GM12874 (cell line): ENCODE data around the gene RHBDF1.

ENCODE experiments used
- CTCF ChIP-seq: IDR thresholded peaks from 2 replicates; pipeline ENCODE4 v1.5.1; 2011; ENCODE audit warnings: low read depth, mild to moderate bottlenecking, control low read depth, low read length, moderate library complexity; ENCODE audit not compliant: insufficient read depth

RHBDF1 gene

GRCh38 chr16:101586-101985, 29.2 kb upstream of the RHBDF1 start:
- no peak for TF ChIP-seq CTCF

- no peak for TF ChIP-seq CTCF
Measured at GRCh38 chr16:100989-101388, 28.6 kb upstream of the RHBDF1 start.

DNA sequence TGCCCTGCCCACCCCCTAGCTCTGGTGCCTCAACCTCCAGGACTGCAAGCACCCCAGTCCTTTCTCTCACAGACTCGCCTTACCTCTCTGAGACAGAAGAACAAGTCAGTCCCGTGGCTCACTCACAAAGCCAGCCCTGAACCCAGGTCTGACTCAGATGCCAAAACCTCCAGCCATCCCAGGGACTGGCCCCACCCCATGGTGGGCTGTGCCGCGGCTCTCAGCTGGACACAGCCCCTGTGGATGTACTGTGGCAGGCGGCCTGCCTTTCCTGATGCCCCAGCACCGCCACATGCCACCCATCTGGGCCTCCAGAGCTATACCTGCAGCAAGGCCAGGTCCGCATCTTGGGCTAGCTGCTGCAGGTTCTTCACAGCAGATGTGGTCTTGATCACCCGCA, 25.4 kb upstream of the RHBDF1 start:
- no peak for TF ChIP-seq CTCF

GRCh38 chr16:96935-97381, 24.5 kb upstream of the RHBDF1 start:
- peak; percentile 100 for TF ChIP-seq CTCF

DNA sequence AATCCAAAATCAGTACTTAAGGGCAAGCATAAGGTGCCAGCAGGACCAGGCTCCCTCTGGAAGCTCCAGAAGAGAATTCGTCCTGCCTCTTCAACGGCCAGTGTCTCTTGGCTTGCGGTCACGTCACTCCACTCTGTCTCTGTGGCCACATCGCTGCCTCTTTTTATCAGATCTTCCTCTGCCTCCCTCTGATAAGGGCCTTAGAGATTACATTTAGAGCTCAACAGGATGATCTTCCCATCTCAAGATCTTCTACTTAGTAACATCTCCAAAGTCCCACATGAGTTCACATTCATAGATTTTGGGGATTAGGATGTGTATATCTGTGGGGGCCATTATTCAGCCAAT, 22.5 kb upstream of the RHBDF1 start:
- no peak for TF ChIP-seq CTCF

GRCh38 chr16:92431-93339, 20.3 kb upstream of the RHBDF1 start:
- no peak for TF ChIP-seq CTCF

DNA sequence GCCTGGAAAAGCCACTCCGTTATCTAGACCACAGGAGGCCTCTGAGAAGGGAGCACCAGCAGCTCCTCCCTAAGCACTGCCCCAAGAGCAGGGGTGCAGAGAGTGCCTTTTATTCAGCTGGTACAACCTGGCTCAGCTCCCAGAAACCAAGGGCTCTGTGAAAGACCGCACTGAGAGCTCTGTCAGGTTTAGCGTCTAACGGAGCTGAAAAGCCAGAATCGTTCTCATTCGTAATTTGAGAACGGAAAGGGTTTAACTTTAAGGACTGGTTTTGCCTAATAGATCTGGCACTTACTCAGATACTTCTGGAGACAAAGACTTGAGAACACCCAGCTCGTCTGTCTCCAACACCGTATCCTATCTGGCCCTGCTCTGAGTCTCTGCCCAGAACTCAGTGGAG, 19.1 kb upstream of the RHBDF1 start:
- TF ChIP-seq CTCF: no peak
